A549 treated with GW870086 at 1 μM for 4 hours (cell line): ENCODE data around the gene SYNDIG1. TPM values are rescaled to one million over a fixed set of nuclear protein-coding genes. Genes with fewer than 3 reads are reported as not detected.

Source experiments
- total RNA-seq: library from RNA; stranded (reverse); fragments of 200-300 nt; extraction: Qiagen RNA extraction; gene quantifications from 5 replicates; pipeline ENCODE4 v1.2.3, GENCODE V29; 2022; ENCODE audit warnings: low read depth

Gene SYNDIG1
- total RNA-seq, result 1.4 to 2.8 TPM (median 2.1 TPM) in 5 replicates

GRCh38 chr20:24469116-24469893, at the start of gene SYNDIG1:
Gene SYNDIG1 (plus strand): TSS chr20:24469629. CDS start chr20:24543098, 73,469 bp downstream.

